ENCODE data around the gene CD40. TPM values are rescaled to one million over a fixed set of nuclear protein-coding genes. Genes with fewer than 3 reads are reported as not detected.

CD40 gene
- total RNA-seq, 1 experiment from 2014 or later = 14.1 TPM

GRCh38 chr20:46135856-46136633 lies 17.9 kb downstream of the CD40 start:
- no TSS peak for BruUV-seq (replicated peaks)

GRCh38 chr20:46137816-46138215 lies 19.7 kb downstream of the CD40 start:
- H3K4me1 ChIP-seq (ENCODE audit: control insufficient read depth, insufficient read depth, low read length) = no peaks in the 10 kb centered on the region
- peaks cover 3% of the 10 kb centered on the region; the same call in 1 of the 2 replicates for H3K27me3 ChIP-seq (ENCODE audit: control insufficient read depth, insufficient read depth, low read length)
- ChIA-PET POLR2A (no interaction called here), CTCF (no interaction called here)
- no peak overlapping the region for H3K27ac ChIP-seq (ENCODE audit: low read length)
- no TSS peak for BruUV-seq (replicated peaks)
- DNase-seq (ENCODE audit: low read depth, low spot score) = no peak
- H3K9me3 ChIP-seq (ENCODE audit: control insufficient read depth, insufficient read depth, low read depth, low read length) = no peaks in the 10 kb centered on the region
- TF ChIP-seq REST (IDR thresholded peaks at IDR 0.05; ENCODE audit: insufficient read depth in 1 of 2, low read depth in 2 of 2, low read length in 1 of 2) = no peak
- no peak for TF ChIP-seq TCF7L2 (IDR thresholded peaks at IDR 0.05; ENCODE audit: low read depth, low read length)
- TF ChIP-seq POLR2AphosphoS5 (IDR thresholded peaks at IDR 0.05; ENCODE audit: low read depth, low read length) = no peak
- no peak for TF ChIP-seq SIN3A (IDR thresholded peaks at IDR 0.05; ENCODE audit: borderline replicate concordance, insufficient read depth, low read depth, low read length)
- TF ChIP-seq CTCF (IDR thresholded peaks at IDR 0.05) = no peak
- H3K4me3 ChIP-seq (ENCODE audit: low read depth in 2 of 2, low read length in 2 of 2) = no peak overlapping the region
- ATAC-seq = no peak
- intact Hi-C loops (cut with micrococcal nuclease; ENCODE audit: unreplicated experiment) (no loop called here), in situ Hi-C loops (cut with HindIII; ENCODE audit: low pct_unique_long_range_greater_than_20kb, low sequenced_read_pairs) (no loop called here)
- no peaks in the 10 kb centered on the region for H3K36me3 ChIP-seq (ENCODE audit: control insufficient read depth, insufficient read depth, low read length)

More at GRCh38 chr20:46135856-46136633, 17.9 kb downstream of the CD40 start:
- in situ Hi-C loops (cut with HindIII; ENCODE audit: low pct_unique_long_range_greater_than_20kb, low sequenced_read_pairs) = no loop called here
- no peak for ATAC-seq
- no peaks in the 10 kb centered on the region for H3K36me3 ChIP-seq (ENCODE audit: control insufficient read depth, insufficient read depth, low read length)
- CTCF ChIA-PET = interaction anchor here (0.7 kb wide), 1 partner anchor 8 kb away, joined by 4 read pairs; no protein-coding TSS in a partner anchor
- peaks cover 4% of the 10 kb centered on the region; the same call in 1 of the 2 replicates for H3K4me1 ChIP-seq (ENCODE audit: control insufficient read depth, insufficient read depth, low read length)
- 0 out of 2 replicates have a peak, but pooled peaks cover 3% of the 10 kb centered on the region for H3K27me3 ChIP-seq (ENCODE audit: control insufficient read depth, insufficient read depth, low read length)
- no peak overlapping the region for H3K27ac ChIP-seq (ENCODE audit: low read length)
- DNase-seq (ENCODE audit: low read depth, low spot score) = no peak
- H3K4me3 ChIP-seq (ENCODE audit: low read depth in 2 of 2, low read length in 2 of 2) = no peak overlapping the region
- H3K9me3 ChIP-seq (ENCODE audit: control insufficient read depth, insufficient read depth, low read depth, low read length) = no peaks in the 10 kb centered on the region
- no peak for TF ChIP-seq SIN3A (IDR thresholded peaks at IDR 0.05; ENCODE audit: borderline replicate concordance, insufficient read depth, low read depth, low read length)
- no peak for TF ChIP-seq CTCF (IDR thresholded peaks at IDR 0.05)
- no peak for TF ChIP-seq POLR2AphosphoS5 (IDR thresholded peaks at IDR 0.05; ENCODE audit: low read depth, low read length)
- TF ChIP-seq REST (IDR thresholded peaks at IDR 0.05; ENCODE audit: insufficient read depth in 1 of 2, low read depth in 2 of 2, low read length in 1 of 2) = no peak
- POLR2A ChIA-PET = no interaction called here
- intact Hi-C loops (cut with micrococcal nuclease; ENCODE audit: unreplicated experiment) = no loop called here
